Measurements from ENCODE around the gene LOX. TPM values are rescaled to one million over a fixed set of nuclear protein-coding genes. Genes with fewer than 3 reads are reported as not detected.

Gene LOX
- total RNA-seq, 4 donors from 2014 or later, result 11.8 to 39.5 (median 34.2) TPM

DNA sequence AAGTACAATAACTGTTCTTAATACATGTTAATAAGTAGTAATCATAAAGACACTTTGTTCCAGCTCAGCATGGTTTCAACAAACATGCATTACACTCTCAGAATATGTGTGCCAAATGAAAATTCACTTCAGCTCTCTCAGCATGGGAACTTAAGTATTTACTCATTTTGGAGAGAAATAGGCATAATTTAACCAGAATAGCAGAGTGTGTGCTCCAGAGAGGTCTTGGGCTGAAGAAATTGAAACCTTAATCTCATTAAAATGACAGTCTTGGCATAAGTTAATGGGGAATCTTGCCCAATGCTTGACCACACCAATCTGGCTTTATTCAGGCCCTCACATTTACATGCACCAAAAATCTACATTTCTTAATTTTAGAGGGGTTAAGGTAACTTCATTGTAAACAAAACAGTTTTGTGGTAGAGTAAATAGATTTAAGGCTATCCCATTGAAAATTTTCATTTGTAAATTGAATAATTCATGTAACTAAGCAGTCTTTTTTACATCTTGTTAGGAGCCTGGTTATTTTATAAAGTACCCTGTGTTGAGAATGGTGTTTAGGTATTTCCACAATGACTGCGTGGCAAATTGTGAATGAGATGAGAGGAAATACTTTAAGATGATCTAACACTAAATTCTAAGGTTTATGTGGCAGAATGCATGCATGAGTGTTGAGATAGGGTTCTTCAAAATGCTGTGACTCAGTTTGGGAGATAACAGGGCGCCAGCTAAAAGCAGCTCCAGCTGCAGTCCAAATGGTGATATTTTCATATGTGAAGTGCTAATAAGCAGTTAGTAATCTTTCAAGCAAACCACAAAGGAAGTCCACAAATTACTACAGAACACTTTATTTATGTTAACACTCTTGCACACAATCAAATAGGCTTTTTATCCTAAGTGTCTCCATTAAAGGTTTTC lies 11.3 kb upstream of the LOX start:
- intact Hi-C loops (cut with DNase I), result loop anchor here (5.0 kb wide), 1 partner anchor 73 kb away; a partner anchor contains a TSS
- WGBS, 2 donors, result 76 to 84% methylated on average over 2 of the region's 2 CpGs
- H3K4me3 ChIP-seq (replicated peaks in 1 of 3), result no peak overlapping the region

DNA sequence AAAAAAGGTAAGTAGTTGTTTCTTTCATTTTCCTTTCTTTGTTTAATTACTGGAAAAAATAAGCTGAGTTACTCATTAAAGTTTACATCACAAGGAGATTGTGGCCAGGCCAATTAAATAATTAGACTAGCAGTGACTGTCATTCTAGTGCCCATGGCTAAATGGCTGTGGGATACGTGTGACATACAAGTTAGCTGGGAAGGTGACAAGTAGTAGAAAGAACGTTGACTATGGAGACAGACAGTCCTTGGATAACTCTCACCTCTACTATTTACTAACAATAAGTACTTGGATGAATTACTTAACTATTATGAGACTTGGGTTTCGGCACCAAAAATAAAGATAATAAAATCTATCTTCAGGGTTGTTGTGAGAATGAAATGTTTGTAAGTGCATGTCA lies 7.0 kb upstream of the LOX start:
- no peaks in the 10 kb centered on the region for H3K9me3 ChIP-seq
- no peak overlapping the region for H3K27ac ChIP-seq
- H3K4me3 ChIP-seq (replicated peaks in 1 of 3), result no peak overlapping the region
- no peaks in the 10 kb centered on the region for H3K36me3 ChIP-seq
- TF ChIP-seq, protein P1, sequence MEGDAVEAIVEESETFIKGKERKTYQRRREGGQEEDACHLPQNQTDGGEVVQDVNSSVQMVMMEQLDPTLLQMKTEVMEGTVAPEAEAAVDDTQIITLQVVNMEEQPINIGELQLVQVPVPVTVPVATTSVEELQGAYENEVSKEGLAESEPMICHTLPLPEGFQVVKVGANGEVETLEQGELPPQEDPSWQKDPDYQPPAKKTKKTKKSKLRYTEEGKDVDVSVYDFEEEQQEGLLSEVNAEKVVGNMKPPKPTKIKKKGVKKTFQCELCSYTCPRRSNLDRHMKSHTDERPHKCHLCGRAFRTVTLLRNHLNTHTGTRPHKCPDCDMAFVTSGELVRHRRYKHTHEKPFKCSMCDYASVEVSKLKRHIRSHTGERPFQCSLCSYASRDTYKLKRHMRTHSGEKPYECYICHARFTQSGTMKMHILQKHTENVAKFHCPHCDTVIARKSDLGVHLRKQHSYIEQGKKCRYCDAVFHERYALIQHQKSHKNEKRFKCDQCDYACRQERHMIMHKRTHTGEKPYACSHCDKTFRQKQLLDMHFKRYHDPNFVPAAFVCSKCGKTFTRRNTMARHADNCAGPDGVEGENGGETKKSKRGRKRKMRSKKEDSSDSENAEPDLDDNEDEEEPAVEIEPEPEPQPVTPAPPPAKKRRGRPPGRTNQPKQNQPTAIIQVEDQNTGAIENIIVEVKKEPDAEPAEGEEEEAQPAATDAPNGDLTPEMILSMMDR (IDR thresholded peaks at IDR 0.05), result no peak
- no peak for TF ChIP-seq POLR2A (IDR thresholded peaks at IDR 0.05)
- no peaks in the 10 kb centered on the region for H3K27me3 ChIP-seq
- WGBS, 2 donors, result 87 to 90% methylated on average over 3 of the region's 3 CpGs
- intact Hi-C loops (cut with DNase I), result no loop called here
- H3K4me1 ChIP-seq, result no peaks in the 10 kb centered on the region
- no peak for DNase-seq

More for the DNA sequence above, 11.3 kb upstream of the LOX start:
- TF ChIP-seq POLR2A (IDR thresholded peaks at IDR 0.05), result no peak
- TF ChIP-seq, protein P1 (IDR thresholded peaks at IDR 0.05), result no peak
- no peaks in the 10 kb centered on the region for H3K27me3 ChIP-seq
- no peaks in the 10 kb centered on the region for H3K36me3 ChIP-seq
- H3K27ac ChIP-seq, result no peak overlapping the region
- no peaks in the 10 kb centered on the region for H3K4me1 ChIP-seq
- no peak for DNase-seq
- H3K9me3 ChIP-seq, result no peaks in the 10 kb centered on the region

DNA sequence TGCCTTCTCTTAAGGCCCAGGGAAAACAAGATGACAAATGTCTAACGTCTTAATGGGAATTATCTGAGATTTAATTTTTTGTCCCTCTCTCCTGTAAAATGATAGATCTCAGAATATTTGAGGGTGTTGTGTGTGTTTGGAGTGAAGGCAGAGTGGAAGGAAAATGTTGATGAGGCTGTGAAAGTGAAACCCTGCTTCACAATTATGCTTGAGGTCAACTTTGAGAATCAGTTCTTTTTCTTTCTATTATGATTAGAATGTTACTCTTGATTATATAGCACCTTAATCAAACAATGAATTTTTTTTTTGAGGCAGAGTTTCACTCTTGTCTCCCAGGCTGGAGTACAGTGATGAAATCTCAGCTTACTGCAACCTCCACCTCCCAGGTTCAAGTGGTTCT lies 5.5 kb upstream of the LOX start:
- Histone ChIP-seq H3K36me3 (no peaks in the 10 kb centered on the region), H3K9me3 (no peaks in the 10 kb centered on the region), H3K4me3 (replicated peaks in 1 of 3) (no peak overlapping the region), H3K4me1 (peaks cover under 1 to 2% of the 10 kb centered on the region in 2 donors), H3K27me3 (no peaks in the 10 kb centered on the region), H3K27ac (no peak overlapping the region)
- 86 to 97% methylated on average over 1 of the region's 1 CpG for WGBS, 2 donors
- intact Hi-C loops (cut with DNase I), result no loop called here
- TF ChIP-seq, protein P1 (IDR thresholded peaks at IDR 0.05), result no peak
- no peak for TF ChIP-seq POLR2A (IDR thresholded peaks at IDR 0.05)
- DNase-seq, result no peak

DNA sequence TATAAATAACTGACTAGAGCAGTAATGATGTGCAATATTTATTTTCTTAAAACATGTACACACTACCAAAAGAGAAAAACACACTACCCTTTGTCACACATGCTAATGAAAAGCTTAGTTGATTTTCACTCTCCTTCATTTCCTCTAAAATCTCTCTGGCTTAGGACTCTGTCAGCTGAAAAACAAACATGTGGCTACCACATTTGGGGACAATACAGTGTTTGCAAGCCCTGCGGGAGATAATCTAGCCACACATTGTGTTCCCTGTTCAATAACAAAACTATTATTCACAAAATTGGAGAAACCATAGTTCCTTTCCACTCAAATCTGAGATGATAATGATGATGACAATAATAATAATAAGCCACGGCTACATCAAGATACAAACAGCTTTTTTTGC lies 3.5 kb upstream of the LOX start:
- H3K4me1 ChIP-seq, result peaks cover 5 to 8% of the 10 kb centered on the region in 2 donors
- intact Hi-C loops (cut with DNase I), result no loop called here
- no peaks in the 10 kb centered on the region for H3K36me3 ChIP-seq
- no peak overlapping the region for H3K27ac ChIP-seq
- no peak for TF ChIP-seq POLR2A (IDR thresholded peaks at IDR 0.05)
- TF ChIP-seq, protein P1 (IDR thresholded peaks at IDR 0.05), result no peak
- H3K27me3 ChIP-seq, result no peaks in the 10 kb centered on the region
- DNase-seq, result no peak
- 86 to 89% methylated on average over 2 of the region's 2 CpGs for WGBS, 2 donors
- no peaks in the 10 kb centered on the region for H3K9me3 ChIP-seq
- no peak overlapping the region for H3K4me3 ChIP-seq (replicated peaks in 1 of 3)

Data from thyroid gland (tissue), 4 donors.